NK-92 treated with Interleukin-12 subunit alpha and Interleukin-12 subunit beta, amount 100 ng/mL, for 24 hours (cell line): Measurements from ENCODE around the gene DYNC1H1.
"Not testable (repeated sequence)": the region's sequence is repeated elsewhere in the genome, so short reads cannot be mapped to it uniquely, and the experiment has no call there.

Experiments
- DNase-seq: peaks from one replicate; lab custom pipeline; 2025; lab: John Stamatoyannopoulos, UW

DYNC1H1 gene

GRCh38 chr14:102064590-102064989 is 100.2 kb downstream of the DYNC1H1 start:
- not testable (repeated sequence) for DNase-seq

- no peak for DNase-seq
These were observed 101.7 kb downstream of the DYNC1H1 start for GRCh38 chr14:102066041-102066451.

GRCh38 chr14:102071283-102071998 is 107.1 kb downstream of the DYNC1H1 start:
- no peak for DNase-seq

- DNase-seq = no peak
These were observed 110.1 kb downstream of the DYNC1H1 start for GRCh38 chr14:102074415-102074964.

- no peak for DNase-seq
These were observed 110.8 kb downstream of the DYNC1H1 start for GRCh38 chr14:102075155-102075554.

GRCh38 chr14:102077382-102077709 is 113.0 kb downstream of the DYNC1H1 start:
- DNase-seq = no peak

GRCh38 chr14:102078361-102078791 is 114.0 kb downstream of the DYNC1H1 start:
- DNase-seq = not testable (repeated sequence)

GRCh38 chr14:102078831-102079699 is 114.7 kb downstream of the DYNC1H1 start:
- no peak for DNase-seq

- no peak for DNase-seq
These were observed 115.3 kb downstream of the DYNC1H1 start for GRCh38 chr14:102079700-102079979.

- no peak for DNase-seq
These were observed 116.1 kb downstream of the DYNC1H1 start for GRCh38 chr14:102080183-102081080.

GRCh38 chr14:102081231-102082080 is 117.1 kb downstream of the DYNC1H1 start:
- DNase-seq = no peak

GRCh38 chr14:102084522-102084921 is 120.1 kb downstream of the DYNC1H1 start:
- not testable (repeated sequence) for DNase-seq

- no peak for DNase-seq
These were observed 120.6 kb downstream of the DYNC1H1 start for GRCh38 chr14:102084931-102085330.

- no peak for DNase-seq
These were observed 121.1 kb downstream of the DYNC1H1 start for GRCh38 chr14:102085488-102085887.

- no peak for DNase-seq
These were observed 121.8 kb downstream of the DYNC1H1 start for GRCh38 chr14:102085948-102086708.

GRCh38 chr14:102086709-102086971 is 122.3 kb downstream of the DYNC1H1 start:
- DNase-seq = no peak

- DNase-seq = peak; percentile 94
These were observed 122.8 kb downstream of the DYNC1H1 start, which contains the start of gene HSP90AA1 for GRCh38 chr14:102086972-102087761. HSP90AA1 (minus strand) TSS chr14:102087044; CDS start chr14:102086378, 666 bp downstream.

- DNase-seq = no peak
These were observed 123.3 kb downstream of the DYNC1H1 start for GRCh38 chr14:102087762-102088011.

- DNase-seq = peak; percentile 53
These were observed 123.8 kb downstream of the DYNC1H1 start for GRCh38 chr14:102088012-102088792.
